ENCODE results near the gene DLK1.

GRCh38 chr14:100679707-100680438, 46.8 kb upstream of the DLK1 start:
- TF ChIP-seq CTCF (optimal IDR thresholded peaks at IDR 0.05 in 1 of 3, IDR thresholded peaks at IDR 0.05 in 1 of 3, conservative IDR thresholded peaks at IDR 0.05 in 1 of 3; ENCODE audit: extremely low read depth in 1 of 3, insufficient read depth in 2 of 3, low read length in 3 of 3) (no peak), EZH2 (IDR thresholded peaks at IDR 0.05; ENCODE audit: low read length) (no peak)
